H9 (cell line): ENCODE measurements around the gene PAIP2. TPM values are rescaled to one million over a fixed set of nuclear protein-coding genes. Genes with fewer than 3 reads are reported as not detected.

Experiments
- DNase-seq: peaks from one replicate; pipeline ENCODE4 v3.0.0-alpha.2; 2017
- H2AFZ ChIP-seq: one replicate; pipeline ENCODE4 v1.6.1; 2013; ENCODE audit warnings: mild to moderate bottlenecking, low read length, control low read depth, moderate library complexity
- H2AK5ac ChIP-seq: 2 replicates; pipeline ENCODE4 v1.6.1; 2013; ENCODE audit warnings: low read length, control low read depth, mixed read lengths; ENCODE audit not compliant: insufficient read length
- H2BK120ac ChIP-seq: one replicate; pipeline ENCODE4 v1.6.1; 2013; ENCODE audit warnings: low read depth, mild to moderate bottlenecking, low read length, control low read depth, inconsistent platforms; ENCODE audit not compliant: poor library complexity, severe bottlenecking
- H2BK12ac ChIP-seq: 2 replicates; pipeline ENCODE4 v1.6.1; 2013; ENCODE audit warnings: low read length, control low read depth, mixed read lengths, low read depth; ENCODE audit not compliant: insufficient read length
- H2BK15ac ChIP-seq: 2 replicates; pipeline ENCODE4 v1.6.1; 2013; ENCODE audit warnings: low read depth, low read length, control low read depth
- H2BK20ac ChIP-seq: one replicate; pipeline ENCODE4 v1.6.1; 2013; ENCODE audit warnings: low read depth, mild to moderate bottlenecking, low read length, control low read depth, inconsistent platforms; ENCODE audit not compliant: poor library complexity, severe bottlenecking
- H2BK5ac ChIP-seq: 2 replicates; pipeline ENCODE4 v1.6.1; 2013; ENCODE audit warnings: low read length, control low read depth, mixed read lengths; ENCODE audit not compliant: insufficient read length
- H3K14ac ChIP-seq: 2 replicates; pipeline ENCODE4 v1.6.1; 2013; ENCODE audit warnings: low read length, control low read depth; ENCODE audit not compliant: insufficient read depth
- H3K18ac ChIP-seq: 2 replicates; pipeline ENCODE4 v1.6.1; 2013; ENCODE audit warnings: low read depth, mild to moderate bottlenecking, mixed read lengths, low read length, control low read depth; ENCODE audit not compliant: insufficient read length
- H3K23ac ChIP-seq: 2 replicates; pipeline ENCODE4 v1.6.1; 2013; ENCODE audit warnings: low read length, control low read depth, mixed read lengths, low read depth; ENCODE audit not compliant: insufficient read length
- H3K23me2 ChIP-seq: 2 replicates; pipeline ENCODE4 v1.6.1; 2013; ENCODE audit warnings: low read depth, mild to moderate bottlenecking, mixed read lengths, low read length, control low read depth; ENCODE audit not compliant: insufficient read length, poor library complexity, severe bottlenecking
- H3K27ac ChIP-seq: 2 replicates; pipeline ENCODE4 v1.5.1; 2013; ENCODE audit warnings: low read length, control low read depth, mixed read lengths, low read depth; ENCODE audit not compliant: insufficient read length
- H3K27me3 ChIP-seq: 2 replicates; pipeline ENCODE4 v1.6.1; 2013; ENCODE audit warnings: low read length, control low read depth, inconsistent platforms; ENCODE audit not compliant: insufficient read depth
- H3K4ac ChIP-seq: 2 replicates; pipeline ENCODE4 v1.6.1; 2013; ENCODE audit warnings: low read depth, mild to moderate bottlenecking, control low read depth, inconsistent platforms, low read length, moderate library complexity
- H3K4me1 ChIP-seq: 2 replicates; pipeline ENCODE4 v1.6.1; 2013; ENCODE audit warnings: low read length, control low read depth, inconsistent platforms; ENCODE audit not compliant: insufficient read depth
- H3K4me2 ChIP-seq: 2 replicates; pipeline ENCODE4 v1.6.1; 2013; ENCODE audit warnings: low read length, control low read depth, mixed read lengths; ENCODE audit not compliant: insufficient read length, insufficient read depth
- H3K56ac ChIP-seq: 2 replicates; pipeline ENCODE4 v1.6.1; 2013; ENCODE audit warnings: low read depth, mild to moderate bottlenecking, mixed read lengths, low read length, control low read depth; ENCODE audit not compliant: insufficient read length
- H3K79me1 ChIP-seq: 2 replicates; pipeline ENCODE4 v1.6.1; 2013; ENCODE audit warnings: low read depth, mild to moderate bottlenecking, moderate library complexity, low read length, control low read depth, inconsistent platforms; ENCODE audit not compliant: insufficient read depth, poor library complexity, severe bottlenecking
- H3K79me2 ChIP-seq: 2 replicates; pipeline ENCODE4 v1.6.1; 2013; ENCODE audit warnings: low read length, control low read depth, inconsistent platforms; ENCODE audit not compliant: insufficient read depth
- H3K9ac ChIP-seq: 2 replicates; pipeline ENCODE4 v1.6.1; 2013; ENCODE audit warnings: low read length, control low read depth, mixed read lengths; ENCODE audit not compliant: insufficient read length; ENCODE audit errors: extremely low read depth
- H3K9me3 ChIP-seq: one replicate; pipeline ENCODE4 v1.6.1; 2013; ENCODE audit warnings: low read depth, low read length, inconsistent platforms; ENCODE audit not compliant: control insufficient read depth
- H3T11ph ChIP-seq: one replicate; pipeline ENCODE4 v1.6.1; 2013; ENCODE audit warnings: mild to moderate bottlenecking, low read length, control low read depth, inconsistent platforms
- H4K20me1 ChIP-seq: one replicate; pipeline ENCODE4 v1.6.1; 2013; ENCODE audit not compliant: control insufficient read depth, insufficient read length, insufficient read depth
- H4K5ac ChIP-seq: 2 replicates; pipeline ENCODE4 v1.6.1; 2013; ENCODE audit warnings: low read depth, mild to moderate bottlenecking, mixed read lengths, low read length, control low read depth; ENCODE audit not compliant: insufficient read length
- H4K8ac ChIP-seq: replicated peaks from 2 replicates; pipeline ENCODE4 v1.6.1; 2013; ENCODE audit warnings: low read length, control low read depth, mixed read lengths, low read depth; ENCODE audit not compliant: insufficient read length
- H4K91ac ChIP-seq: 2 replicates; pipeline ENCODE4 v1.6.1; 2013; ENCODE audit warnings: low read depth, mild to moderate bottlenecking, moderate library complexity, mixed read lengths, low read length, control low read depth; ENCODE audit not compliant: insufficient read length
- H3K27ac Mint-ChIP-seq, 3 experiments: 2 replicates in 2 of 3; 3 replicates in 1 of 3; pipeline ENCODE4 v1.8.0; 2020 to 2021; ENCODE audit warnings: mixed read lengths in 3 of 3, mild to moderate bottlenecking in 1 of 3, moderate library complexity in 1 of 3
- H3K27me3 Mint-ChIP-seq: 2 replicates; pipeline ENCODE4 v1.8.0; 2021; ENCODE audit warnings: low read depth, mild to moderate bottlenecking, moderate library complexity, mixed read lengths
- H3K36me3 Mint-ChIP-seq, 3 experiments: 2 replicates in 2 of 3; 3 replicates in 1 of 3; pipeline ENCODE4 v1.8.0; 2020 to 2021; ENCODE audit warnings: low read depth in 3 of 3, mixed read lengths in 3 of 3; ENCODE audit not compliant: insufficient read depth in 1 of 3
- H3K4me1 Mint-ChIP-seq, 2 experiments: 2 replicates each; pipeline ENCODE4 v1.8.0; 2020; ENCODE audit warnings: mixed read lengths in 2 of 2
- H3K4me3 Mint-ChIP-seq, 2 experiments: 2 replicates in 1 of 2; 3 replicates in 1 of 2; pipeline ENCODE4 v1.8.0; 2020 to 2021; ENCODE audit warnings: mild to moderate bottlenecking in 2 of 2, mixed read lengths in 2 of 2, moderate library complexity in 1 of 2
- H3K9me3 Mint-ChIP-seq, 2 experiments: 2 replicates in 1 of 2; 3 replicates in 1 of 2; pipeline ENCODE4 v1.8.0; 2020; ENCODE audit warnings: mild to moderate bottlenecking in 2 of 2, mixed read lengths in 2 of 2, moderate library complexity in 1 of 2
- CTCF ChIP-seq: fragments of 200-600 bp; sonication (generic); conservative IDR thresholded peaks from 3 replicates; pipeline ENCODE4 v1.8.0; 2021; ENCODE audit warnings: antibody characterized with exemption, mild to moderate bottlenecking
- WGBS: extraction: QIAGEN DNeasy Blood & Tissue Kit; methylation state at CpG from one replicate; pipeline ENCODE4 v1.1.7; 2013; ENCODE audit warnings: missing lambda C conversion rate, low lambda C conversion rate, mixed read lengths; ENCODE audit not compliant: insufficient read length; ENCODE audit errors: extremely low coverage; 5-methylcytosine and 5-hydroxymethylcytosine counted together
- total RNA-seq: library from RNA; stranded (reverse); gene quantifications from 2 replicates; pipeline ENCODE4 v1.2.1, GENCODE V29; 2021

PAIP2 gene
- total RNA-seq, 1 experiment from 2014 or later: 121 TPM

GRCh38 chr5:139371482-139372435, 30.1 kb downstream of the PAIP2 start:
- no peak for TF ChIP-seq CTCF
- Histone ChIP-seq H3K23me2 (no peaks in the 10 kb centered on the region), H3K27ac (no peak overlapping the region), H3K4ac (no peak overlapping the region), H2AK5ac (no peak overlapping the region), H3T11ph (no peak overlapping the region), H4K20me1 (no peaks in the 10 kb centered on the region), H3K14ac (no peak overlapping the region), H2BK12ac (no peak overlapping the region), H3K18ac (no peak overlapping the region), H2BK5ac (no peak overlapping the region), H3K9me3 (no peaks in the 10 kb centered on the region), H2AFZ (no peak overlapping the region), H4K8ac (no peak overlapping the region), H2BK20ac (no peak overlapping the region), H3K79me2 (no peaks in the 10 kb centered on the region), H3K9ac (no peak overlapping the region), H2BK120ac (no peak overlapping the region), H3K4me1 (no peaks in the 10 kb centered on the region), H3K56ac (no peak overlapping the region), H4K5ac (no peak overlapping the region), H2BK15ac (no peak overlapping the region), H3K27me3 (no peaks in the 10 kb centered on the region), H3K4me2 (no peak overlapping the region), H3K23ac (no peak overlapping the region), H3K79me1 (no peaks in the 10 kb centered on the region), H4K91ac (no peak overlapping the region)
- peak overlapping the region in 1 of 3 experiments; percentile 75; a peak in 2 of 7 replicates for H3K27ac Mint-ChIP-seq
- H3K4me3 Mint-ChIP-seq: no peak overlapping the region
- DNase-seq: no peak
- H3K36me3 Mint-ChIP-seq: peaks cover 12 to 52% (median 27%) of the 10 kb centered on the region in 3 experiments; a peak in 6 of 7 replicates
- H3K27me3 Mint-ChIP-seq: no peaks in the 10 kb centered on the region
- H3K9me3 Mint-ChIP-seq: no peaks in the 10 kb centered on the region
- no CpG with 5 or more reads among the region's 7 CpGs for WGBS
- H3K4me1 Mint-ChIP-seq: no peaks in the 10 kb centered on the region
